GM06990 (cell line): ENCODE measurements around the gene CNDP2.
A peak's percentile ranks its signal among the peaks of the same experiment; 100 is the strongest.

Source experiments
- DNase-seq: peaks from one replicate; pipeline ENCODE4 v3.0.0-alpha.2; 2011; ENCODE audit not compliant: insufficient read length; ENCODE audit errors: extremely low read depth
- H3K27me3 ChIP-seq: replicated peaks from 2 replicates; pipeline ENCODE4 v1.6.0; 2011; ENCODE audit warnings: low read length; ENCODE audit not compliant: control insufficient read depth, insufficient read depth
- H3K36me3 ChIP-seq: 2 replicates; pipeline ENCODE4 v1.5.1; 2011; ENCODE audit warnings: low read length; ENCODE audit not compliant: control insufficient read depth, insufficient read depth
- H3K4me3 ChIP-seq: replicated peaks from 2 replicates; pipeline ENCODE4 v1.5.1; 2011; ENCODE audit warnings: low read depth, mild to moderate bottlenecking, control low read depth, low read length
- CTCF ChIP-seq: IDR thresholded peaks from 2 replicates; pipeline ENCODE4 v1.5.1; 2011; ENCODE audit warnings: low read length, control low read depth, mild to moderate bottlenecking, inconsistent platforms; ENCODE audit not compliant: insufficient read depth, poor library complexity, severe bottlenecking

Gene CNDP2

GRCh38 chr18:74495581-74496507 lies at the start of gene CNDP2:
Gene CNDP2, plus strand, starts transcription at chr18:74496363. Its CDS starts 3,611 bp downstream, at chr18:74499974.
- Histone ChIP-seq H3K36me3 (0 out of 2 replicates have a peak, but pooled peaks cover 1% of the 10 kb centered on the region), H3K4me3 (peak within 1 kb of the TSS; percentile 91), H3K27me3 (no peaks in the 10 kb centered on the region)
- DNase-seq = peak; percentile 97
- TF ChIP-seq CTCF = no peak

- DNase-seq = no peak
- no peak for TF ChIP-seq CTCF
- H3K27me3 ChIP-seq = no peaks in the 10 kb centered on the region; the same call in 1 of the 2 replicates
- no peak overlapping the region for H3K4me3 ChIP-seq
- H3K36me3 ChIP-seq = no peaks in the 10 kb centered on the region
Observed at GRCh38 chr18:74446631-74447403, 49.3 kb upstream of the CNDP2 start.

- no peaks in the 10 kb centered on the region for H3K36me3 ChIP-seq
- H3K27me3 ChIP-seq = no peaks in the 10 kb centered on the region; the same call in 1 of the 2 replicates
- DNase-seq = no peak
- no peak overlapping the region for H3K4me3 ChIP-seq
- no peak for TF ChIP-seq CTCF
Observed at GRCh38 chr18:74447404-74448152, 48.6 kb upstream of the CNDP2 start.

GRCh38 chr18:74450626-74451025 lies 45.5 kb upstream of the CNDP2 start:
- Histone ChIP-seq H3K36me3 (no peaks in the 10 kb centered on the region), H3K27me3 (no peaks in the 10 kb centered on the region; the same call in 1 of the 2 replicates), H3K4me3 (no peak overlapping the region)
- TF ChIP-seq CTCF = no peak
- DNase-seq = no peak

- Histone ChIP-seq H3K4me3 (no peak overlapping the region), H3K27me3 (no peaks in the 10 kb centered on the region; the same call in 1 of the 2 replicates), H3K36me3 (no peaks in the 10 kb centered on the region)
- DNase-seq = no peak
- TF ChIP-seq CTCF = no peak
Observed at GRCh38 chr18:74451148-74451547, 45.0 kb upstream of the CNDP2 start.
